Right forelimb (tissue), 1 donor: ENCODE data around the gene C13orf42.
"Not testable (repeated sequence)": the region's sequence is repeated elsewhere in the genome, so short reads cannot be mapped to it uniquely, and the experiment has no call there.

ENCODE experiments used
- DNase-seq: peaks from one replicate; pipeline ENCODE4 v3.0.0-alpha.2; 2018

Gene C13orf42

GRCh38 chr13:51111174-51111573 is at the start of gene C13orf42:
C13orf42 (minus strand) TSS chr13:51111274; CDS start chr13:51111209, 65 bp downstream.
- DNase-seq = no peak

GRCh38 chr13:51158880-51159518 is 47.9 kb upstream of the C13orf42 start:
- peak; percentile 49 for DNase-seq

GRCh38 chr13:51158365-51158764 is 47.3 kb upstream of the C13orf42 start:
- DNase-seq = no peak

- DNase-seq = no peak
Measured at GRCh38 chr13:51156648-51157047, 45.6 kb upstream of the C13orf42 start.

- DNase-seq = no peak
Measured at GRCh38 chr13:51155776-51156515, 44.9 kb upstream of the C13orf42 start.

- no peak for DNase-seq
Measured at GRCh38 chr13:51155161-51155560, 44.1 kb upstream of the C13orf42 start.

- no peak for DNase-seq
Measured at GRCh38 chr13:51154029-51154555, 43.0 kb upstream of the C13orf42 start.

- DNase-seq = no peak
Measured at GRCh38 chr13:51153527-51153926, 42.5 kb upstream of the C13orf42 start.

- DNase-seq = no peak
Measured at GRCh38 chr13:51152701-51153100, 41.6 kb upstream of the C13orf42 start.

GRCh38 chr13:51151463-51151862 is 40.4 kb upstream of the C13orf42 start:
- DNase-seq = no peak

- DNase-seq = peak; percentile 65
Measured at GRCh38 chr13:51148952-51149573, 38.0 kb upstream of the C13orf42 start.

- no peak for DNase-seq
Measured at GRCh38 chr13:51148223-51148951, 37.3 kb upstream of the C13orf42 start.

- DNase-seq = no peak
Measured at GRCh38 chr13:51147732-51148131, 36.7 kb upstream of the C13orf42 start.

- DNase-seq = no peak
Measured at GRCh38 chr13:51146667-51147066, 35.6 kb upstream of the C13orf42 start.

GRCh38 chr13:51137250-51137649 is 26.2 kb upstream of the C13orf42 start:
- DNase-seq = no peak

GRCh38 chr13:51136276-51136980 is 25.4 kb upstream of the C13orf42 start:
- DNase-seq = no peak

- no peak for DNase-seq
Measured at GRCh38 chr13:51134763-51135365, 23.8 kb upstream of the C13orf42 start.

- no peak for DNase-seq
Measured at GRCh38 chr13:51130348-51130747, 19.3 kb upstream of the C13orf42 start.

GRCh38 chr13:51125495-51126226 is 14.6 kb upstream of the C13orf42 start:
- DNase-seq = no peak

GRCh38 chr13:51122868-51123566 is 11.9 kb upstream of the C13orf42 start:
- DNase-seq = no peak

GRCh38 chr13:51120873-51121272 is 9.8 kb upstream of the C13orf42 start:
- DNase-seq = not testable (repeated sequence)
